ENCODE results near the gene FARP1.

GRCh38 chr13:98217597-98217996 is 74.7 kb downstream of the FARP1 start:
- TF ChIP-seq, protein P1, sequence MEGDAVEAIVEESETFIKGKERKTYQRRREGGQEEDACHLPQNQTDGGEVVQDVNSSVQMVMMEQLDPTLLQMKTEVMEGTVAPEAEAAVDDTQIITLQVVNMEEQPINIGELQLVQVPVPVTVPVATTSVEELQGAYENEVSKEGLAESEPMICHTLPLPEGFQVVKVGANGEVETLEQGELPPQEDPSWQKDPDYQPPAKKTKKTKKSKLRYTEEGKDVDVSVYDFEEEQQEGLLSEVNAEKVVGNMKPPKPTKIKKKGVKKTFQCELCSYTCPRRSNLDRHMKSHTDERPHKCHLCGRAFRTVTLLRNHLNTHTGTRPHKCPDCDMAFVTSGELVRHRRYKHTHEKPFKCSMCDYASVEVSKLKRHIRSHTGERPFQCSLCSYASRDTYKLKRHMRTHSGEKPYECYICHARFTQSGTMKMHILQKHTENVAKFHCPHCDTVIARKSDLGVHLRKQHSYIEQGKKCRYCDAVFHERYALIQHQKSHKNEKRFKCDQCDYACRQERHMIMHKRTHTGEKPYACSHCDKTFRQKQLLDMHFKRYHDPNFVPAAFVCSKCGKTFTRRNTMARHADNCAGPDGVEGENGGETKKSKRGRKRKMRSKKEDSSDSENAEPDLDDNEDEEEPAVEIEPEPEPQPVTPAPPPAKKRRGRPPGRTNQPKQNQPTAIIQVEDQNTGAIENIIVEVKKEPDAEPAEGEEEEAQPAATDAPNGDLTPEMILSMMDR (IDR thresholded peaks at IDR 0.05): no peak
- TF ChIP-seq POLR2AphosphoS2 (conservative IDR thresholded peaks at IDR 0.05; ENCODE audit: low read length) (no peak), TFCP2L1 (CRISPR knock-in tag; IDR thresholded peaks at IDR 0.05) (no peak), RAD21 (conservative IDR thresholded peaks at IDR 0.05 in 1 of 2, IDR thresholded peaks at IDR 0.05 in 1 of 2) (no peak), SMC3 (IDR thresholded peaks at IDR 0.05) (no peak), RFX5 (IDR thresholded peaks at IDR 0.05) (no peak), MAFK (IDR thresholded peaks at IDR 0.05; ENCODE audit: partially characterized antibody) (no peak)

Data from A549 (cell line).